HG03060 (cell line): ENCODE data around the gene TDRD7.
"Not testable (repeated sequence)": the region's sequence is repeated elsewhere in the genome, so short reads cannot be mapped to it uniquely, and the experiment has no call there.

Experiments
- ATAC-seq: cut with Tn5 transposase; IDR thresholded peaks from one replicate; pipeline ENCODE4 v1.9.1; 2021; ENCODE audit warnings: low read depth, moderate number of reproducible peaks; ENCODE audit not compliant: unreplicated experiment

TDRD7 gene

GRCh38 chr9:97425336-97425972 lies 13.6 kb downstream of the TDRD7 start:
- ATAC-seq = no peak

DNA sequence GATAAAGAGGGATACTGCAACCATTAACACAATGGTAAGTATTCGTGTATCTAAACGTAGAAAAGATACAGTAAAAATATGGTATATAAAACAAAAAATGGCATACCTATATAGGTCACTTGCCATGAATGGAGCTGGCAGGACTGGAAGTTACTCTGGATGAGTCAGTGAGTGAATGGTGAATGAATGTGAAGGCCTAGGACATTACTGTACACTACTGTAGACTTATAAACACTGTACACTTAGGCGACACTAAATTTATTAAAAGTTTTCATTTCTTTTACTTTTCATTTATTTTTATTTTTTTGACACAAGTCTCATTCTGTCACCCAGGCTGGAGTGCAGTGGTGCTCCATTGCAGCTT lies 14.1 kb downstream of the TDRD7 start:
- ATAC-seq = no peak

DNA sequence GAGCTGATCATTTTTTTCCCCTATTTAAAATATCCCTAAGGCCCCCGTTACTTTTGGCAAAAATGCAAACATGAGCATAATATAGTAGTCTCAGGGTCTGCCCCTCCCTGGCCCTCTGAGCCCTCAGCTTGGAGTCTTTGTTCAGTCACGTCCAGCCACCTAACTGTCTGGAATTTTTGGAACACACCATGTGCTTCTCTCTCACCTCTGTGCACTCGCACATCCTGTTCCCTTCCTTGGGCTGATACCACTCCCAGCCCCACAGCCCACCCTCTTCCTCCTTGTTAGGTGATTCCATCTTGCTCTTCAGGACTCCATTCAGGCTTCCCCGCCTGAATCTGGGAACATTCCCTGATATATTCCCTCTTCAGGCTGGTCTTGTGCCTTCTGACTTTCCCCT lies 16.0 kb downstream of the TDRD7 start:
- ATAC-seq = no peak

- ATAC-seq = no peak
These were observed 18.6 kb downstream of the TDRD7 start for GRCh38 chr9:97430316-97431043.

- ATAC-seq = no peak
These were observed 19.1 kb downstream of the TDRD7 start for GRCh38 chr9:97431044-97431441.

- no peak for ATAC-seq
These were observed 19.8 kb downstream of the TDRD7 start for GRCh38 chr9:97431549-97432143.

- ATAC-seq = no peak
These were observed 25.2 kb downstream of the TDRD7 start for GRCh38 chr9:97437051-97437600.

DNA sequence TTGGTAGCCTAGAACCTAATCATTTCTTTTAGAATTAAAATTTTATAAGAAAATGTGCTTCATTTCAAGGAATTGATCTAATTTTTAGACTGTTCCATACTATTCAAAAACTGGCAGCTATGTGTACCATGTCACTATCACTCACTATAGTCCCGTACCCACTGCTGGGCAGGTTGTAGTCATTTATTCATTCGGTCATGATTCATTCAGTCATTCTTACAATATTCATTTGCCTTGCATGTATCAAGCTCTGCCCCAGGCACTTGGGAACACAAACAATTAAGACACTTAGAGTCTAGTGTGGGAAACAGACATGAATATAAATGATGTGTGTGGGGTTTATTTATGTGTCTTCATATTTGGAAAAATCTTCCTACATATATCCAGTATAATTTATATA lies 26.4 kb downstream of the TDRD7 start:
- ATAC-seq = no peak

DNA sequence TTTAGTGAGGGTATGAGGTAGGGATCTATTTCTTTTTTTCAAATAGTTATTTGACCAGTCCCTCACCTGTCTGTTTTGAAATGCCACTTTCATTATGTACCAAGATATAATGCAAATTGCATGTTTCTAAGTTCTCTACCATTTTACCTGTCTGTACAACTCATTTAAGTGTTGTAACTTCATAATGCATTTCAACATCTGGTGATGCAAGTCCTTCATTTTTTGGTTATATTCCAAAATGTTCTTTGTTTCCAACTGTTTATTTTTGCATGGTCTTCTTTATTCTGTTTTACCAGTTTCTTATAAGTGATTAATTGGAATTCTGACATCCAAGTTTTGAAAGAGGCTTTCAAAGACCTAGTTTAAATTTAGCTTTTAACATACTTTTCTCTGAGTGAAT lies 26.8 kb downstream of the TDRD7 start:
- no peak for ATAC-seq

GRCh38 chr9:97440160-97440559 lies 28.3 kb downstream of the TDRD7 start:
- ATAC-seq = no peak

DNA sequence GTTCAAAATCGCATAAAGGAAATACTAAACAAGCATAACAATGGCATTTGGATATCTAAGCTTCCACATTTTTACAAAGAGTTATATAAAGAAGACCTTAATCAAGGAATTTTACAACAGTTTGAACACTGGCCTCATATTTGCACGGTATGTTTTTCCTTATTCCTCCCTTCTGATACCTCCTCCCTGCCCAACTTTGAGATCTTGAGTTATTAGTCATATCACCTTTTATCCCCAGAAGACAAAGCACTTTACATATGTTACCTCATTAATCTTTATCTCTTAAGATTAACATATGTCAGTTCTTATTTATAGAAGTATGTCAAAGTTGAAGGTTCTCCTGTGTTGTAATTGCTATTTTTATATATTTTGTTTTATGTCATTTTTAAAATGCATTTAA lies 29.8 kb downstream of the TDRD7 start:
- ATAC-seq = no peak

DNA sequence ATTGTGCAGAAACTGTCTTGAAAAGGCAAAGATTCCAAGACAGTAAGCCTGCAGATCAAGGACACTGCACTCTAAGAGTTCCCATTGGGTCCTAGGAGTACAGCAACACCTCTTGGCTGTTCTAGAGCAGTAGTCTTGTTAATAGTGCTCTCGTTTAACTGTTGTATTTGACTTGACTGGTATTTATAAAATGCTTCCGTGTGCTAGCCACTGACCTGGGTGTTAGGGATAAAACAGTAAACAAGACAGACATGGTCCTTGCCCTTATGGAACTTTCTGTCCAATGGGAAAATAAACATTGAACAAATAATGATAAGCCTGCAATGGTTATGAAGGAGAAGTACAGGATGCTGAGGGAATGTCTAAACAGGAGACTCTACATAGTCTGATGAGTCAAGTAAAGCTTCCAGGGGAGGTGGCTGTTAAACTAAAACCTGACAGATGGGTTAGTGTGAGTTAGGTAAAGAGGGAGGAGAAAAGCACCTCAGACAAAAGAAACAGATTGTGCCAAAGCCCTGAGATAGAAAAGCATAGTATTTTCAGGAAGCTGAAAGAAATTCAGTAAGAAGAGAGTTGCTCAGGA lies 33.3 kb downstream of the TDRD7 start:
- no peak for ATAC-seq

DNA sequence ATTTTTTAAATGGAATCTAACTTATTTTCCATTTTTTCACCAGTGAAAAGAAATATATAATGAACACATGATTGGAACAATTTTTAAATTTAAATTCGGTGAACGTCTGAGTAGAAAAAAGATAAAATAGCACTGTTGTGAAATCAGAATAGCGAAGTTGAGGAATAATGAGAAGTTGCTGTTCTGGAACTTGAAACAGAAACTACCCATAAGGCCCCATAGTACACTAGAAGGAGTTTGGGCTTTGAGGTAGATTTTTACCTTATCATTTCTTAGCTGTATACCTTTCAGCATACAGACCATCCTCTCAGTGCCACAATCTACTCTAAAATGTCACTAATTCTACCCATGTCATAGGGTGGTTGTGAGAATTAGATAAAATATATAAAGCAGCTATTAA lies 35.1 kb downstream of the TDRD7 start:
- ATAC-seq = no peak

DNA sequence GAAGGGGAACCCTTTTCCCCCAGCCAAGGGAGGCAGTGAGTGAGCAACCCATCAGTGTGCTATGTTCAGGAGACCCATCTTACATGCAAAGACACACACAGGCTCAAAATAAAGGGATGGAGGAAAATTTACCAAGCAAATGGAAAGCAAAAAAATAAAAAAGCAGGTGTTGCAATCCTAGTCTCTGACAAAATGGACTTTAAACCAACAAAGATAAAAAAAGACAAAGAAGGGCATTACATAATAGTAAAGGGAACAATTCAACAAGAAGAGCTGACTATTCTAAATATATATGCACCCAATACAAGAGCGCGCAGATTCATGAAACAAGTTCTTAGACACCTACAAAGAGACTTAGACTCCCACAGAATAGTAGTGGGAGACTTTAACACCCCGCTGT lies 41.7 kb downstream of the TDRD7 start:
- ATAC-seq = not testable (repeated sequence)

DNA sequence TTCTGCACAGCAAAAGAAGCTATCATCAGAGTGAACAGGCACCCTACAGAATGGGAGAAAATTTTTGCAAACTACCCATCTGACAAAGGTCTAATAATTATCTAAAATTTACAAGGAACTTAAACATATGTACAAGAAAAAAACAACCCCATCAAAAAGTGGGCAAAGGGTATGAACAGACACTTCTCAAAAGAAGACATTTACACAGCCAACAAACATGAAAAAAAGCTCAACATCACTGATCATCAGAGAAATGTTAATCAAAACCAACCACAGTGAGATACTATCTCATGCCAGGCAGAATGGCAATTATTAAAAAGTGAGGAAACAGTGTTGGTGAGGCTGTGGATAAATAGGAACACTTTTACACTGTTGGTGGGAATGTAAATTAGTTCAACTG lies 44.9 kb downstream of the TDRD7 start:
- ATAC-seq = not testable (repeated sequence)

DNA sequence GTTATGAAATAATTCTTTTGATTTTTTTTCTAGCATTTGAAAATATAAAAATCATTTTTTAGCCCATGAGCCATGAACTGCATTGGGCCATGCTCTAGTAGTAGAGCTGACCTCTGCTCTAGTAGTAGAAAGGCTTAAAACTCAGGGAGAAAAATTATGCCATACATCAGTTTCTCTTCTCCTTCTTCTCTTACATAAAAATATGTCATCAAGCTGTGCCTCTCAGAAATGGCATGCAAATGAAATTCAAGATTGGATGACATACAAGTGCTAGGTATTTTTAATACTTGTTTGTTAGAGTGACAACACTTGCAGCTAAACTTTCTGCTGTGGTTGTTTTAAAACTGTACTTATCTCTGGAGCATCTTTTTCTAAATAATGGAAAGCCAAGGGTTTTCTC lies 47.4 kb downstream of the TDRD7 start:
- ATAC-seq = no peak

GRCh38 chr9:97462159-97462558 lies 50.3 kb downstream of the TDRD7 start:
- no peak for ATAC-seq

DNA sequence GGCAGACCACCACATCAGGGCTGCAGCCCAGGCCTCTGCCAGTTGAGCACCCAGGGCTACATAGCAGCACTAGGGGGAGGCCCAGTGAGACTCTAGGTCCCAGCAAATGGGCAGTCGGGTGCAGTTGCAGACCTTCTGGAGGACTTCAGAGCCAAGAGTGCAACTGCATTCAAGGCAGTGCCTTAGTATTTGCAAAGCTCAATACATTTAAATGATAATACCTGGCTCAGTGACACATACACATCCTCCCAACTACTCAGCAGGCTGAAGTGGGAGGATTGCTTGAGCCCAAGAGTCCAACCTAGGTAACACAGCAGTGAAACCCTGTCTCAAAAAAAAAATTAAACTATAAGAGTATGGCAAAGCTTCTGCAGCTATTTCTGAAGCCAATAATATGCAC lies 51.0 kb downstream of the TDRD7 start:
- no peak for ATAC-seq

GRCh38 chr9:97468658-97469448 lies 57.0 kb downstream of the TDRD7 start:
- ATAC-seq = peak; percentile 44

DNA sequence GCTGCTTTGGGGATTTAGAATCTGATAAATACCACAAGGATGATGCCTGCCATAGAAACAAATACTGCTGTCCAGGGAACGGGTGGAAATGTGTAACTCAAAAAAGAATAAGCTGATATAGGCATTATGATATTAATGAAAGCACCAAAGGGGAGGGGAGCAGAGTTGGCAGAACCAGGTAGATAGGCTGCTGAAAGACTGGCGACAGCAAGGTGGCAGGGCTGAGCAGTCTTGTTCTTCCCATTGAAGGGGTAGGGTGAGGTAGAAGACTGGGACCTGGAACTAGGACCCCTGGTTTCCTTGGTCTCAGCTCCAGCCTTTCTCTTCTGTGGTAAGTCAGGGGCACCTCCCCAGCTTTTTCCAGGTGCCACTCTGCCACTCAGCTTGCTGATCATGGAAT lies 58.2 kb downstream of the TDRD7 start:
- ATAC-seq = no peak

GRCh38 chr9:97473717-97474116 lies 61.8 kb downstream of the TDRD7 start:
- no peak for ATAC-seq
